H1 (cell line): Measurements from ENCODE around the gene SYMPK. TPM values are rescaled to one million over a fixed set of nuclear protein-coding genes. Genes with fewer than 3 reads are reported as not detected.

ENCODE experiments used
- CTCF ChIA-PET: fragments of 300-600 bp; sonication (Branson Sonifier 250); formaldehyde crosslinking; loops from one replicate; lab custom pipeline; 2021; ENCODE audit not compliant: partially characterized antibody; lab: Charles Lee
- POLR2A ChIA-PET: fragments of 300-600 bp; sonication (Branson Sonifier 250); formaldehyde crosslinking; loops from one replicate; lab custom pipeline; 2021; ENCODE audit warnings: inconsistent platforms; ENCODE audit not compliant: partially characterized antibody; lab: Charles Lee
- DNase-seq, 2 experiments: peaks; one replicate each; pipeline versions ENCODE4 v3.0.0 to v3.0.0-alpha.2; 2010 to 2022; ENCODE audit warnings: low spot score in 2 of 2, low read depth in 1 of 2, mixed read lengths in 1 of 2
- FAIRE-seq: peaks from 2 replicates; lab custom pipeline; 2011; peaks lifted over from hg19 to GRCh38; lab: Jason Lieb, UNC
- H2AFZ ChIP-seq: 2 replicates; pipeline ENCODE4 v1.8.1; 2012; ENCODE audit warnings: low read length, inconsistent platforms
- H2AK5ac ChIP-seq: 2 replicates; pipeline ENCODE4 v1.6.1; 2013; ENCODE audit warnings: low read depth, low read length
- H2BK120ac ChIP-seq: replicated peaks from 2 replicates; pipeline ENCODE3; 2013; ENCODE audit warnings: low read depth, low read length, inconsistent platforms
- H2BK12ac ChIP-seq: 2 replicates; pipeline ENCODE4 v1.6.1; 2013; ENCODE audit warnings: low read depth, low read length
- H2BK15ac ChIP-seq: 2 replicates; pipeline ENCODE4 v1.6.1; 2013; ENCODE audit warnings: low read length
- H2BK20ac ChIP-seq: 2 replicates; pipeline ENCODE4 v1.6.1; 2013; ENCODE audit warnings: low read length
- H2BK5ac ChIP-seq: 2 replicates; pipeline ENCODE4 v1.6.1; 2013; ENCODE audit warnings: low read depth, low read length
- H3K14ac ChIP-seq: 2 replicates; pipeline ENCODE4 v1.6.1; 2013; ENCODE audit warnings: inconsistent platforms; ENCODE audit not compliant: insufficient read length
- H3K18ac ChIP-seq: 2 replicates; pipeline ENCODE4 v1.6.1; 2013; ENCODE audit warnings: low read length; ENCODE audit errors: extremely low read depth
- H3K23ac ChIP-seq: 2 replicates; pipeline ENCODE4 v1.6.1; 2013; ENCODE audit warnings: inconsistent platforms; ENCODE audit not compliant: insufficient read length
- H3K23me2 ChIP-seq: 2 replicates; pipeline ENCODE4 v1.6.1; 2013; ENCODE audit warnings: low read depth, low read length
- H3K27ac ChIP-seq: 2 replicates; pipeline ENCODE4 v1.6.1; 2011; ENCODE audit warnings: low read depth, low read length, inconsistent platforms
- H3K27me3 ChIP-seq, 4 experiments: replicated peaks in 1 of 4; 1 replicate in 1 of 4; 2 replicates in 3 of 4; pipeline versions ENCODE4 v1.6.1 to v1.8.1; 2011 to 2013; ENCODE audit warnings: low read length in 3 of 4, mild to moderate bottlenecking in 3 of 4, inconsistent platforms in 2 of 4, mixed read lengths in 2 of 4, moderate library complexity in 1 of 4; ENCODE audit not compliant: control insufficient read depth in 3 of 4, insufficient read depth in 3 of 4; ENCODE audit errors: extremely low read depth in 1 of 4
- H3K36me3 ChIP-seq, 4 experiments: 2 replicates each; pipeline versions ENCODE4 v1.6.1 to v1.8.1; 2011 to 2013; ENCODE audit warnings: mild to moderate bottlenecking in 4 of 4, low read length in 3 of 4, moderate library complexity in 2 of 4, control low read depth in 1 of 4, inconsistent platforms in 1 of 4; ENCODE audit not compliant: insufficient read depth in 4 of 4, control insufficient read depth in 2 of 4
- H3K4ac ChIP-seq: replicated peaks from 2 replicates; pipeline ENCODE3; 2013; ENCODE audit warnings: low read length, low read depth, mixed read lengths, inconsistent platforms; ENCODE audit not compliant: insufficient read length
- H3K4me1 ChIP-seq, 4 experiments: replicated peaks in 1 of 4; 1 replicate in 1 of 4; 2 replicates in 3 of 4; pipeline versions ENCODE4 v1.6.1 to v1.8.1; 2011 to 2013; ENCODE audit warnings: low read length in 3 of 4, inconsistent platforms in 2 of 4, mixed read lengths in 1 of 4; ENCODE audit not compliant: insufficient read depth in 4 of 4, control insufficient read depth in 3 of 4
- H3K4me2 ChIP-seq, 2 experiments: 2 replicates each; pipeline versions ENCODE4 v1.6.1 to v1.8.1; 2011 to 2013; ENCODE audit warnings: low read depth in 2 of 2, low read length in 2 of 2, control low read depth in 1 of 2, inconsistent platforms in 1 of 2, mild to moderate bottlenecking in 1 of 2; ENCODE audit not compliant: insufficient read depth in 1 of 2
- H3K4me3 ChIP-seq, 4 experiments: fragments of 200-600, 300-600 bp in 1 of 4; sonication (generic), shearing (Covaris generic), sonication (Bioruptor Twin) in 1 of 4; 2 replicates each; pipeline versions ENCODE4 v1.5.1 to v1.8.1; 2011 to 2016; ENCODE audit warnings: low read length in 4 of 4, low read depth in 3 of 4, control low read depth in 2 of 4, inconsistent platforms in 2 of 4, mild to moderate bottlenecking in 2 of 4, mixed read lengths in 1 of 4, moderate library complexity in 1 of 4; ENCODE audit not compliant: insufficient read depth in 2 of 4; ENCODE audit errors: extremely low read depth in 1 of 4
- H3K56ac ChIP-seq: replicated peaks from 2 replicates; pipeline ENCODE3; 2013; ENCODE audit warnings: low read depth, mild to moderate bottlenecking, mixed read lengths, low read length, inconsistent platforms; ENCODE audit not compliant: insufficient read length
- H3K79me1 ChIP-seq: 2 replicates; pipeline ENCODE4 v1.6.1; 2013; ENCODE audit warnings: low read depth, low read length, control low read depth
- H3K79me2 ChIP-seq, 2 experiments: 2 replicates each; pipeline versions ENCODE4 v1.6.1 to v1.8.1; 2012 to 2013; ENCODE audit warnings: low read length in 2 of 2, mild to moderate bottlenecking in 2 of 2, inconsistent platforms in 1 of 2; ENCODE audit not compliant: insufficient read depth in 2 of 2, control insufficient read depth in 1 of 2
- H3K9ac ChIP-seq, 4 experiments: replicated peaks in 1 of 4; 1 replicate in 1 of 4; 2 replicates in 3 of 4; pipeline versions ENCODE4 v1.6.1 to v1.8.1; 2011 to 2013; ENCODE audit warnings: low read depth in 3 of 4, low read length in 3 of 4, control low read depth in 2 of 4, mild to moderate bottlenecking in 2 of 4, moderate library complexity in 2 of 4, inconsistent platforms in 1 of 4; ENCODE audit errors: extremely low read depth in 1 of 4
- H3K9me3 ChIP-seq, 2 experiments: 2 replicates each; pipeline versions ENCODE4 v1.6.1 to v1.8.1; 2012 to 2013; ENCODE audit warnings: mild to moderate bottlenecking in 2 of 2, moderate library complexity in 2 of 2, control low read depth in 1 of 2, inconsistent platforms in 1 of 2, low read depth in 1 of 2, low read length in 1 of 2, mixed read lengths in 1 of 2; ENCODE audit not compliant: insufficient read depth in 2 of 2
- H4K20me1 ChIP-seq, 2 experiments: replicated peaks in 1 of 2; 2 replicates each; pipeline versions ENCODE3 to v1.8.1; 2011 to 2013; ENCODE audit warnings: inconsistent platforms in 2 of 2, low read length in 2 of 2, mild to moderate bottlenecking in 1 of 2; ENCODE audit not compliant: insufficient read depth in 2 of 2, control insufficient read depth in 1 of 2
- H4K5ac ChIP-seq: 2 replicates; pipeline ENCODE4 v1.6.1; 2013; ENCODE audit warnings: low read length, low read depth, mixed read lengths, inconsistent platforms; ENCODE audit not compliant: insufficient read length
- H4K8ac ChIP-seq: 2 replicates; pipeline ENCODE4 v1.8.0; 2013; ENCODE audit warnings: mild to moderate bottlenecking, moderate library complexity, low read length, inconsistent platforms; ENCODE audit not compliant: insufficient read depth; ENCODE audit errors: extremely low read depth
- H4K91ac ChIP-seq: replicated peaks from 2 replicates; pipeline ENCODE3; 2013; ENCODE audit warnings: low read length, mixed read lengths, inconsistent platforms; ENCODE audit not compliant: insufficient read length
- MAFK ChIP-seq: IDR thresholded peaks from 2 replicates; pipeline ENCODE4 v1.6.1; 2012; ENCODE audit warnings: low read depth, mild to moderate bottlenecking, improper control_type of control experiment, low read length
- SUZ12 ChIP-seq: fragments of 200-600 bp; sonication (generic); IDR thresholded peaks from 2 replicates; pipeline ENCODE4 v1.6.1; 2012; ENCODE audit warnings: mild to moderate bottlenecking, inconsistent platforms, low read length, moderate library complexity, mixed read lengths
- WGBS, 2 experiments: shearing (Covaris generic) in 1 of 2; methylation state at CpG; one replicate each; pipeline versions ENCODE4 v1.1.6 to v1.1.7; 2013 to 2015; ENCODE audit warnings: low lambda C conversion rate in 2 of 2, mixed read lengths in 2 of 2, inconsistent platforms in 1 of 2, low coverage in 1 of 2, missing lambda C conversion rate in 1 of 2; ENCODE audit not compliant: insufficient replicate concordance in 2 of 2, insufficient coverage in 1 of 2, insufficient read length in 1 of 2; ENCODE audit errors: extremely low coverage in 1 of 2, missing lambda C conversion rate in 1 of 2; 5-methylcytosine and 5-hydroxymethylcytosine counted together
- polyA plus RNA-seq, 7 experiments: library from polyadenylated mRNA; depleted of rRNA in 3 of 7; stranded (reverse) in 5 of 7; unstranded in 2 of 7; fragments of >200 nt in 5 of 7; fragments of 200-250 nt in 2 of 7; gene quantifications; 1 replicate in 5 of 7; 2 replicates in 1 of 7; 4 replicates in 1 of 7; pipeline versions ENCODE4 v1.2.1 to v1.2.3, GENCODE V29; 2011 to 2013; ENCODE audit warnings: missing spikeins in 2 of 7, mixed read lengths in 2 of 7
- total RNA-seq: library from RNA; stranded (reverse); fragmentation: NEBNext Ultra II Directional; extraction: Animal tissue kit (Norgen Biotek cat#: 25700); gene quantifications from 2 replicates; pipeline ENCODE4 v1.2.1, GENCODE V29; 2021
- TF ChIP-seq, protein P1 (sequence below): IDR thresholded peaks from 2 replicates; pipeline ENCODE4 v1.6.1; 2012; ENCODE audit warnings: low read length, inconsistent platforms
- TF ChIP-seq, protein P2 (sequence below), 3 experiments: IDR thresholded peaks; 1 replicate in 2 of 3; 2 replicates in 1 of 3; pipeline versions ENCODE4 v1.5.1 to v1.6.1; 2011; ENCODE audit warnings: low read length in 3 of 3, mild to moderate bottlenecking in 3 of 3, inconsistent platforms in 2 of 3, low read depth in 1 of 3, moderate library complexity in 1 of 3; ENCODE audit not compliant: insufficient read depth in 1 of 3; ENCODE audit errors: control extremely low read depth in 1 of 3

Gene SYMPK
- total and polyA plus RNA-seq, 2 of the 8 experiments (the other 6 are each of a cell fraction or from before 2014, with no cell fraction given) = 93.6 to 99.5 TPM

DNA sequence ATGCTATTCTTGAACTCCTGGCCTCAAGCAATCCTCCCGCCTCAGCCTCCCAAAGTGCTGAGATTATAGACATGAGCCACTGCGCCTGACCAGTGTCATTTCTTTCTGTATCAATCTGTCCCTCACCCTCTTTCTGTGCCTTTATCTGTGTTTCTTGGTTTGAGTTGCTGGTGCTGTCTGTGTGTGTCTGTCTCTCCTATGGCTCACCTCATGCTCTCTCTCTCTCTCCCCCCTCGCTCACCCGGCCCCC, 13.1 kb upstream of the SYMPK start:
- no peak for FAIRE-seq
- CTCF ChIA-PET = no interaction called here
- 91% methylated on average over 2 of the region's 4 CpGs; no CpG with 5 or more reads in 1 of the 2 experiments for WGBS, 2 experiments

More for the DNA sequence above, 13.1 kb upstream of the SYMPK start:
- no peak overlapping the region for H2AFZ ChIP-seq
- no peak overlapping the region; the same call in 1 of the 2 replicates for H2BK15ac ChIP-seq
- no peak overlapping the region; the same call in 1 of the 2 replicates for H2BK20ac ChIP-seq
- H4K5ac ChIP-seq = no peak overlapping the region
- H3K79me1 ChIP-seq = peaks cover 3% of the 10 kb centered on the region; the same call in 1 of the 2 replicates
- H3K27me3 ChIP-seq = no peaks in the 10 kb centered on the region; a peak in 1 of 7 replicates
- peaks cover 0 to 15% (median 9%) of the 10 kb centered on the region in 4 experiments; a peak in 6 of 7 replicates for H3K4me1 ChIP-seq
- H4K91ac ChIP-seq = peak overlapping the region; percentile 25
- peak overlapping the region; percentile 86; the same call in 1 of the 2 replicates for H4K8ac ChIP-seq
- H2BK12ac ChIP-seq = peak overlapping the region; percentile 17; the same call in 1 of the 2 replicates
- H2BK5ac ChIP-seq = peak overlapping the region; percentile 66; the same call in 1 of the 2 replicates
- no peak overlapping the region for H3K4ac ChIP-seq
- no peak overlapping the region for H3K27ac ChIP-seq
- TF ChIP-seq, protein P1, sequence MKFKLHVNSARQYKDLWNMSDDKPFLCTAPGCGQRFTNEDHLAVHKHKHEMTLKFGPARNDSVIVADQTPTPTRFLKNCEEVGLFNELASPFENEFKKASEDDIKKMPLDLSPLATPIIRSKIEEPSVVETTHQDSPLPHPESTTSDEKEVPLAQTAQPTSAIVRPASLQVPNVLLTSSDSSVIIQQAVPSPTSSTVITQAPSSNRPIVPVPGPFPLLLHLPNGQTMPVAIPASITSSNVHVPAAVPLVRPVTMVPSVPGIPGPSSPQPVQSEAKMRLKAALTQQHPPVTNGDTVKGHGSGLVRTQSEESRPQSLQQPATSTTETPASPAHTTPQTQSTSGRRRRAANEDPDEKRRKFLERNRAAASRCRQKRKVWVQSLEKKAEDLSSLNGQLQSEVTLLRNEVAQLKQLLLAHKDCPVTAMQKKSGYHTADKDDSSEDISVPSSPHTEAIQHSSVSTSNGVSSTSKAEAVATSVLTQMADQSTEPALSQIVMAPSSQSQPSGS = no peak
- TF ChIP-seq, protein P2, sequence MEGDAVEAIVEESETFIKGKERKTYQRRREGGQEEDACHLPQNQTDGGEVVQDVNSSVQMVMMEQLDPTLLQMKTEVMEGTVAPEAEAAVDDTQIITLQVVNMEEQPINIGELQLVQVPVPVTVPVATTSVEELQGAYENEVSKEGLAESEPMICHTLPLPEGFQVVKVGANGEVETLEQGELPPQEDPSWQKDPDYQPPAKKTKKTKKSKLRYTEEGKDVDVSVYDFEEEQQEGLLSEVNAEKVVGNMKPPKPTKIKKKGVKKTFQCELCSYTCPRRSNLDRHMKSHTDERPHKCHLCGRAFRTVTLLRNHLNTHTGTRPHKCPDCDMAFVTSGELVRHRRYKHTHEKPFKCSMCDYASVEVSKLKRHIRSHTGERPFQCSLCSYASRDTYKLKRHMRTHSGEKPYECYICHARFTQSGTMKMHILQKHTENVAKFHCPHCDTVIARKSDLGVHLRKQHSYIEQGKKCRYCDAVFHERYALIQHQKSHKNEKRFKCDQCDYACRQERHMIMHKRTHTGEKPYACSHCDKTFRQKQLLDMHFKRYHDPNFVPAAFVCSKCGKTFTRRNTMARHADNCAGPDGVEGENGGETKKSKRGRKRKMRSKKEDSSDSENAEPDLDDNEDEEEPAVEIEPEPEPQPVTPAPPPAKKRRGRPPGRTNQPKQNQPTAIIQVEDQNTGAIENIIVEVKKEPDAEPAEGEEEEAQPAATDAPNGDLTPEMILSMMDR (IDR thresholded peaks at IDR 0.05; ENCODE audit: control extremely low read depth in 1 of 3, insufficient read depth in 1 of 3, low read depth in 1 of 3, low read length in 3 of 3) = no peak
- TF ChIP-seq MAFK = no peak
- TF ChIP-seq SUZ12 = no peak
- H3K9ac ChIP-seq = 0 out of 7 replicates have a peak overlapping the region, but pooled peaks of 1 of the 4 experiments have one; percentile 43
- no peak overlapping the region for H2BK120ac ChIP-seq
- POLR2A ChIA-PET = interaction anchor here (1.2 to 6.0 kb wide), 2 partner anchors 11 to 12 kb away, joined by 3 to 48 read pairs; partner anchors contain the start of genes FOXA3 and SYMPK
- no peaks in the 10 kb centered on the region for H3K9me3 ChIP-seq
- no peak overlapping the region; the same call in 1 of the 2 replicates for H3K18ac ChIP-seq
- H3K23me2 ChIP-seq = peaks cover 6% of the 10 kb centered on the region; the same call in 1 of the 2 replicates
- no peak overlapping the region for H3K14ac ChIP-seq
- H2AK5ac ChIP-seq = no peak overlapping the region
- peak overlapping the region; percentile 34 to 67 (median 42); a peak in 5 of 8 replicates for H3K4me3 ChIP-seq
- H3K23ac ChIP-seq = no peak overlapping the region
- H3K56ac ChIP-seq = no peak overlapping the region
- peaks cover 5 to 8% of the 10 kb centered on the region in 2 experiments for H4K20me1 ChIP-seq
- peaks cover 0 to 15% (median 3%) of the 10 kb centered on the region in 4 experiments; a peak in 3 of 8 replicates for H3K36me3 ChIP-seq
- DNase-seq = no peak
- no peaks in the 10 kb centered on the region for H3K79me2 ChIP-seq
- H3K4me2 ChIP-seq = peak overlapping the region; percentile 77
